Medulla oblongata (tissue), 1 donor: ENCODE measurements around the gene KCNMB4.
"Not testable (repeated sequence)": the region's sequence is repeated elsewhere in the genome, so short reads cannot be mapped to it uniquely, and the experiment has no call there.

Experiments
- DNase-seq: peaks from one replicate; pipeline ENCODE4 v3.0.0-alpha.2; 2015; ENCODE audit errors: extremely low spot score

Gene KCNMB4

GRCh38 chr12:70372881-70373280, 6.8 kb downstream of the KCNMB4 start:
- DNase-seq, result no peak

DNA sequence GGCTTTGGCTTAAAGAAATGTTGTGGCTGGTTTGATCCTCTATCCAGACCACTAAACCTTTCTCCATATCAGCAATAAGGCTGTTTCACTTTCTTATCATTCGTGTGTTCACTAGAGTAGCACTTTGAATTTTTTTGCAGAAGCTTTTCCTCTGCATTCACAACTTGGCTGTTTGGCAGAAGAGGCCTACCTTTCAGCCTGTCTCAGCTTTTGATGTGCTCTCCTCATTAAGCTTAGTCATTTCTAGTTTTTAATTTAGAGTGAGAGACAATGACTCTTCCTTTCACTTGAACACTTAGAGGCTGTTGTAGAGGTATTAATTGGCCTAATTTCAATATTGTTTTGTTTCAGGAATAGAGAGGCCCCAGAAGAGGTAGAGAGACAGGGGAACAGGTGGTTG, 13.8 kb downstream of the KCNMB4 start:
- DNase-seq, result no peak

- DNase-seq, result no peak
These were observed 17.4 kb downstream of the KCNMB4 start for GRCh38 chr12:70383484-70383883.

GRCh38 chr12:70383886-70384285, 17.8 kb downstream of the KCNMB4 start:
- DNase-seq, result no peak

DNA sequence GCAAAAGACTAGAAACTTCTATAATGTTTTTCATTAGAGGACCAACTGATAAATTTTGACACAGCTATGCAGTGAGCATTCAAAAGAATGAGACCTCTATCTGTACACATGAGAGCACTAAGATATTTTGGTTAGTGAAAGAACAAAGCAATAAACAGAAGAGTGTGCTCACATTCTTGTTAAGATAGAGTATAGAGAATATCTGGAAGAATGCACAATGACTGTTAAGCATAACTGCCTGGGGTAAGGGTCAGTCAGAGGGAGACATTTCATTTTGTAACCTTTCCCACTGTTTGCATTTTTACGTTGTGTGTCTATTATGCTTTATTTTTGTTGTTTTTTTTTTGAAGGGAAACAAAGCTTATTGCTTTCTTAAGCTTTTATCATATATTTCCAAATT, 20.7 kb downstream of the KCNMB4 start:
- no peak for DNase-seq

DNA sequence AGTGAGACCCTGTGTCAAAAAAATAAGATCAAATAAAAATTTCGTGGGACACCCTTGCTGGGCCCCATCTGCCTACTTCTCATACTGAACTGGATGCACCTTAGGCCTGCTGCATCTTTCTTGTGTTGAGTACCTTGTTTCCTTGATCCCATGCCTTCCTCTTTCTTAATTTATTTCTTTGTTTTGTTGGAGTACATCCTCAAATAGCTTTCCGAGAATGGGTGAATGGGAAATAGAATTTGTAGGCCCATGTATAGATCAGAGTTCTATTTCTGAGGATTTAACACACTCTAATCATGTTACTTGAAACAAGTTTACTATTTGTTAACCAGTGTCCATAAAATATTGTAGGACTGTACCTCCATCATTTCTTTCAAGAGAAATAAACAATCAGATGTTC, 23.6 kb downstream of the KCNMB4 start:
- DNase-seq, result no peak

DNA sequence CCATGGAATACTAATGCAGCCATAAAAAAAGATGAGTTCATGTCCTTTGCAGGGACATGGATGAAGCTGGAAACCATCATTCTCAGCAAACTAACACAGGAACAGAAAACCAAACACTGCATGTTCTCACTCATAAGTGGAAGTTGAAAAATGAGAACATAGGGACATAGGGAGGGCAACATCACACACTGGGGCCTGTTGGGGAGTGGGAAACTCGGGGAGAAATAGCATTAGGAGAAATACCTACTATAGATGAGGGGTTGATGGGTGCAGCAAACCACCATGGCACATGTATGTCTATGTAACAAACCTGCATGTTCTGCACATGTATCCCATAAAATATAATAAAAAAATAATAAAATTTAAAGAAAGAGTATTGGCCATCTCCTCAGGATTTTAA, 26.5 kb downstream of the KCNMB4 start:
- DNase-seq, result not testable (repeated sequence)

DNA sequence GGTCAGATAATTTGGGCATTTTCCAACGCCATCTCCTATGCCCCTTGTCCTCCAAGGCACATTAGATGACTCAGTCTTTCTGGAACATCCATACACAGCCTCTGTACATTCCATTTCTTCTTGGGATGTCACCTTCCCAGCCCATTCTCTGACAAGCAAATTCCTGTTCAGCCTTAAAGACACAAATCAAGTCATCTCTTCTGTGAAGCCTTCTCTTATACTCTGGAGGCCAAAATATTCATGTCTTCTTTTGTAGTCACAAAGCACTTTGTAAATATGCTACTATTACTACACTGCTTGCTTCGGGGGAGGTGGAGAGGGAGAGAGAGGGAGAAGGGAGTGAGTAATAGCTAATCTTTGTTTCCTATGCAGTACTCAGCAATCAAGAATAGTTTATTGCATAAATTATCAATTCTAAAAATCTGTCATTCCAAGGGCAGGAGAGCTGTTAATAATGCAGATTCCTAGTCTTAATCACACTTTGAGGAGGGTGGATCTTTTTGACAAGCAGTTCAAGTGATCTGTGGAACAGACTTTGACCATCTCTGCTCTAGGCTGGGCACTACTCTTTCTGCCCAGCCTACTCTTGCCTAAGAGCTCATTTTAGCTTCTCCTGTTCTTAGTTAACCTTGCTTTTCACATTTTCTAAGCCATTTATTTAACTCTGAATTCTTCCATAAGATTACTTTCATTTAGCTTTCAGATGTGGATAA, 27.9 kb downstream of the KCNMB4 start:
- DNase-seq, result no peak

- DNase-seq, result no peak
These were observed 31.9 kb downstream of the KCNMB4 start for GRCh38 chr12:70398002-70398401.

DNA sequence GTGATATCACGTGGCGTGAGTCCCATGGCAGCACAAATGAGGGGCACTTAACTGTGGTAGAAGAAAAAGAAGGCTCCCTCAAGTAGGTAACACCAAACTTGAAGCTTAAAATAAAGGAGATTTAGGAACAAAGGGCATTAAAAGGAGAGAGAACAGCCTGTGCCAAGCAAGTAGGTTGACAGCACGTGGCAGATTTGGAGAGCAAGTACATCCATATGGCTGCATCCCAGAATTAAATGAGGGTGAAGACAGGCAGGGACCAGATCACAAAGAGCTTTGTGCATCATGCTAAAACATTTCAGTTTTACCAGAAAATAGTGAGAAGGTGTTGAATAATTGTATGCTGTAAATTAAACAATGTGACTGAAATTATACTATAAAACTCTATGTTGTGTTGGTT, 32.8 kb downstream of the KCNMB4 start:
- no peak for DNase-seq

DNA sequence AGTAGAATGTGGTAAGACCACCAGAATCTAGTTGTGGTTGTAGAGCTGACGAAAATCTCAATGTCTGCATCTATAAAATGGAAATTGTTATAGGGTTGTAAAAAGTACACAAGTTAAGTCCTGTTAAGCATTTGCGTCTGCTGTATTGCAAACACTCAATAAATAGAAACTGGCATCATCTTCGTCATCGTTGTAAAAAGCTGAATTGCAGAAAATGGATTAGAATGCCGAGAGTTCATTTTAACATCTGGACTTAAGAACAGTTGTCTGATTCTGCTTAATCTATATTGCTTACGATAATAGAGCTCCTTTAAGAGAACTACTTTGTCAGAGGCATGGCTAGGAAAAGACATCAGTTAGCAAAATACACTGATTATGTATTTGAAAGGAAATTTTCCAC, 33.2 kb downstream of the KCNMB4 start:
- DNase-seq, result no peak

GRCh38 chr12:70400124-70400523, 34.0 kb downstream of the KCNMB4 start:
- DNase-seq, result no peak

DNA sequence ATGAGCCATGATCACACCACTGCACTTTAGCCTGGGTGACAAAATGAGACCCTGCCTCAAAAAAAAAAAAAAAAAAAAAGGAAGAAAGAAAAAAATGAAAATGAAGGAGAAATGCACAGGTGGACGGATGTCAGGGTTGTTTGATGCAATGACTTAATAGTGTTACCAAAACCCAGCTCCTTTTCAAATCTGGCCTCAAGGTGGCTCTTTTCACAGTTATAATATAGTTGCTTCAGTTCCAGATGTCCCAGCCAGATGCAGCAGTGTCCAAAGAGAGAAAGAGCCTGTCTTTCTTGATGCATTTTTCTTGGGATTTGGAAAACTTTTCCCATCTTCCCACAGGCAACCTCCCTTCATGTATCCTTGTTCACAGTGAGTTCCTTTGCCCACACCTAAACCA, 36.5 kb downstream of the KCNMB4 start:
- no peak for DNase-seq

DNA sequence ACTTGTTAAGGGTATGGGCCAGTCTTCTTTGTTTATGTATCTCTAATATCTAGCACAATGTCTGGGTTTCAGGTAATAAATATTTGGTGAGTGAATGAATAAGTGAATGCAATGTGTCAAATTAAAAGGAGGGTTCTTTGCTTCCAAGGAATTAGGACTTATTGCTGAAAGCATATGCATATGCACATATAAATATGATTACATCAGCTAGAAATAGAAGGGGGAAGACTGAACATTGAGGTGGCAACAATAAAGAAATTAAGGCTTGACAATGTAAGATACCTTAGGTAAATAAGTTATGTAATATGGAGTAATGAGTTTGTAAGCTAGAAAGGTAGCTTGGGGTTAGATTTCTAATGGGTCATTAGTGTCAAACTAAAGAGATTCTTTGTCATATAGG, 37.7 kb downstream of the KCNMB4 start:
- DNase-seq, result no peak

DNA sequence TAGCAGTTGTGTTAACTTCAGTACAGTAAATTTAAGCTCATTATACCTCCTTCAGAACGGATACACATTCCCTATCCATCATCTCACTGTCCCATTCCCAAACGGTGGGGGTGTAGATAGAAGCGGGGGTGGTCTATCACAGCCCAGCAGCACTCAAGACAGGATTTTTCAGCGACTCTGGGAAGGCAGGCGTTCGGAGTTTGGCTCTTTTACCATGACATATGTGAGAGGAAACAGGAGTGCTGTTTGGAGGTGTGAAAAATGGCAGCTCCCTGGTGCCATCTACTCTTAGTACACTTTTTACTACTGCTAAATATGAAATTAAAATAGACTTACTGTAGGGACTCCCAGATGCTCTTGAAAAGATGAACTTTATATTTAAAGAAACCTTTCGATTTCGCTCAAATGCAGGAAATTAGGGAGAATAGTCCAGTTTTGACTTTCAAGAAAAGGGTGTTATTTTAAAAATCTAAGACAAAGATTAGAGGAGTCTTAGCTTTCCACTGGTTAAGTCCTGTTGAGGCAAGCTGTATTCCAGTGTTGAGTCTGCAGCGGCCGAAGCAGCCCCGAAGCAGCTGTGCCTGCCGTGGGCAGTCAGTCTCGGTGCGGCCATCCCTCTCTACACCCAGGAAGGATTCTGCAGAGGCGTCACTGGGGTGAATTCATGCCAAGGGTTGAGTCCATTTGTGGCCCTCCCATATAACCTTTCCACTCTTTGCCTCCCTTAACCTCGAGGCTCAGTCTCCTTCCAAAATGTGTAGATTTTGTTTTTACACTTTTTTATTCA, 42.1 kb downstream of the KCNMB4 start:
- no peak for DNase-seq

DNA sequence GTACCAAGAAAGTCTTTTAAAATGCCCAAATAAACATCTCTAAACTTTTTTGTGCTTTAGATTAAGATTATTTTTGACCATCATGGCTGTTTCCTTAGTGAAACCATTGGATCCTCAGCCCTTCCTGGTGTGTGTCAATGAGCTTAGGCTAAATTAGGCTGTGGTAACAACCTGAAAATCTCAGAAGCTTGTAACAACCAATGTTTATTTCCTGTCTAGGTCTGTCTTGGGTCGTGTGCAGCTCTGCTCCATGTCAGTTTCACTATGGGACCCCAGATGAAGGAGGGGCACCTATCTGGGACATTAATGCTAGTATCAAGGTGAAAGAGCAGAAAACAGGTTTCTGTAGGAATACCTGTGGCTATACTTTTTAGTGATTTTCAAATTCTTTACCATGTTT, 49.9 kb downstream of the KCNMB4 start:
- DNase-seq, result no peak

GRCh38 chr12:70417121-70417520, 51.0 kb downstream of the KCNMB4 start:
- no peak for DNase-seq

GRCh38 chr12:70418101-70418500, 52.0 kb downstream of the KCNMB4 start:
- no peak for DNase-seq

- no peak for DNase-seq
These were observed 56.5 kb downstream of the KCNMB4 start for GRCh38 chr12:70422631-70423030.

DNA sequence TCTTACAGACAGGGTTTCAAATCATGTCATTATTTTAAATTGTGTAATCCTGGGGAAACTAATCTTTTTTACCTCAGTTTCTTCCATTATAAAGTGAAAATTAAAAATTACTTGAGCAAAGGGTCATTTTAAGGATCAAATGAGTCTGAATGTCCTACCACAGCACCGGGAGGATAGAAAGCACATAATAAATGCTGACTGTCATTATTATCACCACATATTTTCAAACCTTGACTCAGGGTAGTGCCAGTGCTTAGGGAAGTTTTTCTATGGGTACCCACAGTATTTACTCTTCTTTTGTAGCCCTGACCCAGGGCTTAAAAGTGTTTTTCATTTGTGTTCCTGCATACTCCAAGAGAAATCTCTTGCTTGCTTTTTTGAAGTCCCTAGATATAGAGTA, 60.5 kb downstream of the KCNMB4 start:
- DNase-seq, result no peak

DNA sequence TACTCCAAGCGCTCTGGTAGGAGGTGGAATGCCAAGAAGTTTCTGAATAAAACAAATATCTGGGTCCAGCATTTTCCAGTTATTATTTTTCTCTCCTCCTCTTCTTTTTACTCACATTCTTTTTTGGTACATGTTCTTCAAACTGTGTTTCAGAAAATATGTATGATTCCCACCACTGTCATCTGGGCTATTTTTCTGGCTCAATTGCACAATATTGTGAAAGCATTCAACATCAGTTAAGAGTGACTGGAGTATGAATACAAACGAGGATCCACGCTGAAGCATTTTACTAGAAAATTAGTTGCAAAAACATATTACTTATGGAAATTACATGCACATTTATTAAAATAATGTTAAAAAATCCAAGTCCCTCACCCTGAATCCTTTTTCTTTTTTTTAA, 61.5 kb downstream of the KCNMB4 start:
- no peak for DNase-seq

GRCh38 chr12:70430400-70430799, 64.3 kb downstream of the KCNMB4 start:
- no peak for DNase-seq

DNA sequence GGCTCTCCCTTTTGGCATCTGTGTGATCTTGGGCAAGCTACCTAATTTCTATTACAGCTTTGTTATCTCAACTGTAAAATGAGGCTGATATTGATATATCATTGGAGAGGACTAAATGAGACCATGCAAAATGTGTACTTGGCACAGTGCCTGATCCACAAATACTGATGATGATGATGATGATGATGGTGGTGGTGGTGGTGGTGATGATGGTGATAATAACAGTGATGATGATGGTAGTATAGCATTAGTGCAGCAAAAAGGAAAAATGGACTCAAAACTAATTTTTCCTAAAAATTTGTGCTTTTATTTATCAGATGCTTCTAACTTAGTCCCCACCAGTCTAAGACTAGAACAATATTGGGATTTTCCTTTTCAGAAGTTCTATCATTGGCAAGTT, 70.7 kb downstream of the KCNMB4 start:
- no peak for DNase-seq
